ENCODE data around the gene EXO1.
"Not testable (repeated sequence)": the region's sequence is repeated elsewhere in the genome, so short reads cannot be mapped to it uniquely, and the experiment has no call there.

Gene EXO1

DNA sequence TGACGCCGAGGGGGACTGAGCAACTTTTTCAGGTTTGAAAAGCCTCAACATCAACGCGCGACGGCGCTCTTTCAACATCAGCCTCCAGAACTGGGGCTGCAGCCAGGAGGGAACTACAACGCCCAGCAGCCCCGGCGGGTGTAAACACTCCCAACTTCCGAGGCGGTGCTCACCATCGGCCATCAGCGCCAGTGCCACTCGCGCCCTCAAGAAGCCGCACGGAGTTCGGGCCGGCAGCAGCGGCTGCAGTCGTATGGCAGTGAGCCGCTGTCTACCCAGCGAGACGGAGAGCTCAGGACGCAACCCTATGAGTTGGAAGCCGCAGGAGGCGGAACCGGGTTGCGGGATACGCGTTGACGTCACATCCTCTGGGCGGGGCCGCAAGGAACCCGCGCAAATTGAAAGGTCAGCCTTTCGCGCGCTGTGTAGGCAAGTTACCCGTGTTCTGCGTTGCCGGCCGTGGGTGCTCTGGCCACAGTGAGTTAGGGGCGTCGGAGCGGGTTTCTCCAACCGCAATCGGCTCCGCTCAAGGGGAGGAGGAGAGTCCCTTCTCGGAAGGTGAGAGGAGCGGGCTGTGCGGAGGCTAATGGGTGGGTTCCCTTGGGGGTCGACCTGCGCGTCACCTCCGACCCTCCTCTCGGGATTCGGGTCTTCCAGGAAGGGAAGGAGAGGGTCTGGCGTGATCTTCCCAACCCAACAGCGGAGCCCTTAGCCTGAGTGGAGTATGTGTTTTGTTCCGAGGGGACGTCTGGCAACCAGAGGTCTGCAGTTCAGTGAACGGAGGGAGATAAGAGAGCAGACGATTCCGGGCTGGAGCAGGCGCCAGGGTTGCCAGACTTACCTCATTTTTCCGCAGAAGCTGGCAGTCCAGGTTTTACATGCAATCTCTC is at the start of gene EXO1:
Gene EXO1 (plus strand): TSS at position 409 of the 890 bp plus-strand sequence. CDS start 2,222 bp downstream, outside the sequence.
- peak; percentile 94 to 95 for DNase-seq

DNA sequence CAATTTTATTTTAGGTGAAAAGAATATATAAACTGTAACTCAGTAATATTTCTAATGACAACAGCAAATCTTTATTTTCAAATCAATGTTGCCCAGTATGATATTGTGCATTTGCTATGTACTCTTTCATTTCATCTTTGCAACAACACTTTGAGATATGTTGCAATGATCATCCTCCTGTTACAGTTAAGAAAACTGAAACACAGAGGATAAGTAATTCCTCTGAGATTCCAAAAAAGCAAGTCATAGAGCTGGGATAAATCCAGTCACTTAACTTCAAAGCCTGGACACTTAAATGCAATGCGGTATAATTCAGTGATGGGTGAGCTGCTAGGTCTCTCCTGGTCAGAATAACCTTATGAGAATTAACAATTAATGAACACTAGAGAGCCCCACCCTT is 48.6 kb upstream of the EXO1 start:
- DNase-seq, result no peak

DNA sequence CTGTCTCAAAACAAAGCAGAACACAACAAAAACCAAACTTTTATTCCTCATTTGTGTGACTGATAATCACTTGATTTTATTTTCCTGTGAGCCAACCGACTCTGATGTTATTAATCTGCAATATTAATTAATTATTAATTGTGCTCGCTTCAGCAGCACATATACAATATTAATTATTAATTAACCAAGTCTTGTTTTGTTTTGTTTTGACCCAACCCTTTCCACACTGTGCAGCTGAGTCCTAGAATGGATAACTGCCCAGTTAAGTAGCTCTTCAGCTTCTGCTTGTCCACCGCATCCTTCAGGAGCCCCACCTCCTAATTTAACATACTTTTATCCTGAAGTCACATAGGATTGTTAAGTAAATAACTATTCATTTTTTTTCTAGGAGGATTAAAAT is 47.4 kb upstream of the EXO1 start:
- no peak for DNase-seq

DNA sequence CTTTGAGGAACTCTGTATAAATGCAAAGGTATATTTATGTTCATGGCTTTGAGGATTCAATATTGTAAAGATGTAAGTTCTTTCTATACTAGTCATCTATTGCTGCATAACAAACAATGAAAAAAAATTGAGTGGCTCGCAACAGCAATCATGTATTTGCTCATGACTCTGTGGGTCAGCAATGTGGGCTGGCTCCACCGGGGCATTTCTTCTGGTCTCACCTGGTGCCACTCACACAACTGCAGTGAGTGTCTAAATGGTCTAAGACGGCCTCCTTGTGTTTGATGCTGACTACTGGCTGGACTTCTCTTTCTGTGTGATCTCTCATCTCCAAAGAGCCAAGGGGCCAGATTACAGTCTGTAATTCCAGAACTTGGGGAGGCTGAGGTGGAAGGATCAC is 45.1 kb upstream of the EXO1 start:
- DNase-seq, result no peak

DNA sequence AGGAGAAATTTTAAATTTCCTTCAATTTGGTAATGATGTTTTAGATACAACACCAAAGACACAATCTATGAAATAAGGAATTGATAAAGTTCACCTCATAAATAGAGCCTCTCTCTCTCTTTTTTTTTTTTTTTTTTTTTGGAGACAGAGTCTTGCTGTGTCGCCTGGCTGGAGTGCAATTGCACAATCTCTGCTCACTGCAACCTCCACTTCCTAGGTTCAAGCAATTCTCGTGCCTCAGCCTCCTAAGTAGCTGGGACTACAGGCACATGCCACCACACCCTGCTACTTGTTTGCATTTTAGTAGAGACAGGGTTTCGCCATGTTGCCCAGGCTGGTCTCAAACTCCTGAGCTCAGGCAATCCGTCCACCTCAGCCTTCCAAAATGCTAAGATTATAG is 43.3 kb upstream of the EXO1 start:
- DNase-seq, result not testable (repeated sequence)

DNA sequence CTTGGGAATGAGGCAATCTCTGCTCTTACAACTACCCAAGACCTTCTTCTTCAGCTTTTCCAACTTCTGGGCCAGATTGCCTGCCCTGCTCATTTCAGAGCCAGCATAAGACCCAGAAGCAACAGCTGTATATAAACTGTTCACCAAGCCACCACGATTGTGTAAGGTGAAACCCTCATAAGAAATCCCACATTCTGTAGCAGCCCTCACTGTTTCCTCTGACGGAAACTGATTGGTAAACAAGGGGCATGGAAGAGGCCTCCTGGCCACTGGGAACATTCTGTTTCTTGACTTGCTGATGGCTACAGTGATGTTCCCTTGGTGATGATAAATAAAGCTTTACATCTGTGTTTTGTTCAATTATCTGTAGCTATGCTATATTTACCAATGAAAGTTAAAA is 39.7 kb upstream of the EXO1 start:
- no peak for DNase-seq

DNA sequence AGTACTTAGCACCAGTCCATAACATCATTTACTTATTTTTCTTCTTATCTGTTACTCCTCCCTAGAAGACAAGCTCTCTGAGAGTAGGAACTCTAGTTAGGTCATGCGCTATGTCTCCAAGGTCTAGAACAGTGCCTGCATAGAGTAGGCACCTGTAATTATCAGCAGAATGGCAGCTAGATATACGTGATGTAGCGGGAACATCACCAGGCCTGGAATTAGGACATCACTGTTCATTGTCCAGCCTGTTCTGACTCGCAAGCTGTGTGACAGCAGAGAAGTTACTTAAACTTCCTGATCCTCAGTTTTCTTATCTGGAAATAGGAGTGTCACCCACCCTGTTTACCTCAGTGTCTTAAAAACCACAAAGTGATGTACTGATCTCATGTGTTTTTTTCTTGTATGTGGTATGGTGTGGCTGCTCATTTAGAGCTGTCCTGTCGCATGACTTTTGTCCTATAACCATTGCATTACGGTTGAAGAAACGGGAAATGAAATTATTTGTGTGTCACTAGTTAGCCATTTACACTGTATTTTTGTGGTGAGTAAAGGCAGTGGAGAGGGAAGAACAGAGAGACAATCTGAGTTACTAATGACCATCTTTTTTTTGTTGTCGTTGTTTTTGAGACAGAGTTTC is 37.1 kb upstream of the EXO1 start:
- no peak for DNase-seq

DNA sequence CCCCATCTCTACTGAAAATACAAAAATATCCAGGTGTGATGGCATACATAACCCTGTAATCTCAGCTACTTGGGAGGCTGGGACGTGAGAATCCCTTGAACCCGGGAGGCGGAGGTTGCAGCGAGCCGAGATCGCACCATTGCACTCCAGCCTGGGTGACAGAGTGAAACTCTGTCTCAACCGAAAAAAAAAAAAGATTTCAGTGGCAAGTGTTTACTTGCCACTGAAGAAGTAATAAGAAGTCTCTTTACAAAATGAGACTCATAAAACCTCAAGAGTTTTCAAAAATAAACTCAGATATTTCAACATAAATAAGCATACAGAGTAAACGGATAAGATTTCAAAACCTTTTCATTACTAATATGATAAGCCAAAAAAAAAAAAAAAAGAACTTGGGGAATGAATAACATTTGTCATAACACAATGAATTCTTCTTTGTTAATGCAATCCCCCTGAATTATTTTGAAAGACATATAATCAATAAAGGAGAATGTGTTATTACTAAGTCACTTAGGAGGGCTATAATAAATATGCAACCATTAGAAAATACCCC is 34.2 kb upstream of the EXO1 start:
- no peak for DNase-seq

DNA sequence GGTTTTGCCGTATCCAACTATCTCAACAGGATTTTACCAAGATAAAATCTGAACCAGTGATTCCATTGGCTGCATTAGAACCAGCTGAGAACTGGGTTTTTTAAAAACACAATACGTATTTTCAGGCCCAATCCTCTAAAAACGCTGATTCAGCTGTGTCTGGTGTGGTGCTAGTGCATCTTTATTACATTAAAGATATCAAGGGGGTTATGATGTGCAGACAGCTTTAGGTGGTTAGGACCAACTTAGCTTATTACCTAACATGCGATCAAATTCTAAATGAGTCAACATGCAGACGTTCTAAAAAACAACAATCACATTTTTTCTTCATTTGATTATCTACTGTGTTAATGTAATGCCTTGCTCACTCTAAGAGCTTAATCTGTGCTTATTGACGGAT is 32.0 kb upstream of the EXO1 start:
- DNase-seq, result no peak

DNA sequence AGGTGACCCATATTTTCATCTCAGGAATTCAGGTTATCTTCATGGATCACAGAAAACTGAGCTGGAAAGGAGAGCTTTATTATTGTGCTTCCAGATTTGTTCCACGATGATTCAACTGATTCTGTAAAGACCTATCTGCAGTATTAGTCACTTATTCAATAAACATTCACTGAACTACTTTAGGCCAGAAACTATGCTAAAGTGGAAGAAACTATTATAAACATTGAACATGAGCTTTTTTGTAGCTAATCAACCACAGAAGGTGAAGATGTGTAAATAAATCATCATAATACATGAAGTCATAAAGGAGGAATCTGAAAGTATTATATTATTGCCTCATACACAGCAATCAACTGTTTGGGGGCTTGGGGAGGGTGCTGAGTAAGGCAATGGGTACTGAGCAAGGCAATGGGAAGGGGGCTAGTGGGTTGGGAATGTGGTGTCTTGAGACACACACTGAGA is 30.6 kb upstream of the EXO1 start:
- no peak for DNase-seq

DNA sequence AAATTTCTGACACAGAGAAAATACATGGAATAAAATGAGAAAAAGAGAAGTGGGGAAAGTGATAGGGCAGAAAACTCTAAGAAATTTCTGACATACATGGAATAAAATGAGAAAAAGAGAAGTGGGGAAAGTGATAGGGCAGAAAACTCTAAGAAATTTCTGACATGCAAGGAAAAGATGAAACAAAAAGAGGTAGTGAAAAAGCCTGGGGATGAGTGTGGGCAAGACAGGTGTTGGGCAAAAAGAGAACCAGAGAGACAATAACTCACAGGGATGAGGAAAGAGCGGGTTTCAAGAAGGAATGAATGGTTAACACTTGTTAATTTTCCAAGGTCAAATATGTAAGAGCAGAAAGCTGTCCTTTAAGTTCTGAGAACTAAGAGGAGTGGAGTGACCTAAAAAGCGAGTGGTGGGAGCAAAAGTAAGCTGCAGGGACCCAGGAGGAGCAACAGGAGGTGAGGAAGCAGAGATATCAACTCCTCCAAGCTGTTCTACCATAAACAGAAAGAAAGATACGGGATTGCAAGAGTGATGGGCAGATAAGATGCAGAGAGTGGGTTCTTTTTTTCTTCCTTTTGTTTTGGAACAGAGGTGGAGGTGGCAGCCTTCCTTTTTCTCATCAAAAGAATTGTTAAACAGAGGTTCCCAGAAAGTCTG is 29.9 kb upstream of the EXO1 start:
- DNase-seq, result no peak

DNA sequence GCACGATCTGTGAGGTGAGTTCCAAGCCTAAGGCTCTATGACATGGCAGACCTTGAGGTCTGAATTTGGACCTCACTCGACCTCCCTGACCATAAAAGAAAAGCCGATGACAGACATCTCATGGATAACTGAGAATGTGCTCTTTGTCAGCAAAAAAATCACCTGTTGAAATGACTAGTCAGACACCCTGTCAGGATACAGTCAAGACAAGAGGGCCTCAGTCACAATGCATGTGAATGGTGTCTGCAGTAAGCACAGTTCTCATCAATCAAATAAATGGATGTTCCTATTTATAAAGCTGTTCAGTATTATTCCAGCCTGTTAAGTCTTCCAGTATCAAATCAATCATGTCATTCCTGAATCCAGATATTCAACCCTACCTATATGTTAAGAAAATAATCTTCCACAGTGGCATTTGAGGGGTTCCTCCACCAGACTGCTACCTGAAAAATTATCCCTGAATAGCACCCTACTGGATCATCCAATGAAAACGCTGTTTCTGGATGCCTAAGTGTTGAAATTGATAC is 28.6 kb upstream of the EXO1 start:
- no peak for DNase-seq

DNA sequence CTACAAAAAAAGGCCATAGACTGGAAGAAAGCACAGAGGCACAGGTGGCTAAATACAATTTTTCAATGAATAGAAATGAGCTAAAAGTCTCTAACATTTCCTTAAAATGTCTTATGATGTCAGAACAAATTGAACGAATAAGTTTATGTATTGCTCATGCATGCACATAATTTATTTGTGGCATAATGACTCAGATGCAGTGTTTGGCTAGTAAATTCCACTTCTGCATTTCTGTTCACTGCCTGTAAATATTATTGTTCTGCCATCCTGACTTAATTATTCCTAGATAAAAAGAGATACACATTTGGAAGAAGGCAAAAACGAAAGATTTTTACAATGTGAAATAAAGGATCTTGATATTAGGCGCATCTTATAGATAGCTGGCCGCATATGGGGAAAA is 26.6 kb upstream of the EXO1 start:
- DNase-seq, result no peak

DNA sequence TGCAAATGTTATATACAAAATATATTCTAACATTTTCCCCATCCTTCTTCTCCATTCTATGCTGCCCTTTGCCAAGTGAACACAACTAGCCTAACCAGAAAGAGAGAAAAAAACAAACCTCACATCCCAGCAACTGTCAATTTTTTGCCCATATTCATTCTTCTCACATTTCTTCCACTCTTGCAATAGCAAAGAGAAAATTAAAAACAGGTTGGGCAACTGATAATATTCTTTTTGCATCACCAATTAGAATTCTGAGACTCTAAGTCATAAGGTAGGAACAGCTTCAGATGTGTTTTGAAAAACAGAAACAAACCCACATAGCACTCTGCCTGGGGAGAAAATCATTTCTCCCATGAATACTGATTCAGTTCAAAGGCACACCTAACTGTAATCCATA is 25.2 kb upstream of the EXO1 start:
- no peak for DNase-seq

DNA sequence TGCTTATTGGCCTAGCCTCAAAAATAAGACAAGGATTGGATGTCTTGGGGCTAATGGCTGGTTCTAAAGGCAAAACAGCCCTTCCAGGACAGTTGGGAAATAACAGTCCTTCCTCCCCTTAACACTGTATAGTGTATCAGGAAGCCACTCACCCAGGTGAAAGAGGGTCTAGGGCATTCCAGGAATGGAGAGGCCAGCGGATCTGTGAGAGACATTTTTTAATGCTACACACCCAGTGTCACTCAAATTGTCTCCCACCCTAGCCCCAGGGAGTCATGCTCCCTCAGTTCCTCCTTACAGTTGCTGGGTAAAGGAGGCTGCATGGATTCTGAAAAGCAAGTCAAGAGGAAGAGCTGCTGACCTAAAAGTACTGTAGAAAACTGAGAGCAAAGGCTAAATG is 24.1 kb upstream of the EXO1 start:
- no peak for DNase-seq

DNA sequence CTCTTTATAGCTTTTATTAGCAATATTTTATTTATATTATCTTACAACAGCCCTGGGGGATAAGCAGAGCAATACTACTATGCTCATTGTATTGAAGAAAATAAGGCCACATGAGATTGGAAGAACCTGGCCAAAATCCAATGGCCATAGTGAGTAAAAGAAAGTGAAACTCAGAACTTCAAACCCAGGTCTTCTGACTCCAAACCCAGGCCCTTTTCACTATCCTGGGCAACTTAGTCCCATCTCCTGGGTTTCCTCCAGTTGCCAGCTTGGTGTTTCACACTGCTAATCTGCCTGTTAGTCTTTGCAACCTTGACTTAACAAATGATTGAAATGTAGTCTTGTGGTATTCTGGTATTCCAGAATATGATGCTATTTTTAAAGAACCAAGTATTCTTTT is 22.4 kb upstream of the EXO1 start:
- no peak for DNase-seq

DNA sequence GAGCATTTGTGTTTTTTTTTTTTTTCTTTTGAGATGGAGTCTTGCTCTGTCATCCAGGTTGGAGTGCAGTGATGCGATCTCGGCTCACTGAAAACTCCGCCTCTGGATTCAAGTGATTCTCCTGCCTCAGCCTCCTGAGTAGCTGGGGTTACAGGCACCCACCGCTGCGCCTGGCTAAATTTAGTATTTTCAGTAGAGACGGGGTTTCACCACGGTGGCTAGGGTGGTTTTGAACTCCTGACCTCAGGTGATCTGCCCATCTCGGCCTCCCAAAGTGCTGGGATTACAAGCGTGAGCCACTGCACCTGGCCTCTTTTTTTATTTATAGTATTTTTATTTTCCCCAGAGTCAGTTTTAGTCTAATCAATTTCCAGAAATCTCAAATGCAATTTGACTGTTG is 21.4 kb upstream of the EXO1 start:
- not testable (repeated sequence) for DNase-seq

DNA sequence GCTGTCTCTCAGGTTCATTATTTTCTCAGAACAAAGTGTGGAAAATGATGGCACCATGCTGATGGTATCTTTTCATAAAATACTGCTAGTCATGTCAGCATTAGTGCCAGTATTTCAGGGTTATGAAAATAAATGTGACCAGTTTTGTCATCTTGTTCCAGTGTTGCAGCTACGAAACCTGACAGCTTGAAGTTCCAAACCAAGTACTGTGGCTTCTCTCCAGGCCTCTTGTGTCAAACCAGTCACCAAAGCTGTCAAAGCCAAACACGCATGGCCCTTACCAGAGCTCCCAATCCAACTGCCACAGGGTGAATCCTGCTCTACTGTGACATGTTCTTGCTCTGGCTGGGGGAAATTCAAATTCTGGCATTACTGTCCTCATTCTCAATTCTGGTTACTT is 20.7 kb upstream of the EXO1 start:
- DNase-seq, result no peak

DNA sequence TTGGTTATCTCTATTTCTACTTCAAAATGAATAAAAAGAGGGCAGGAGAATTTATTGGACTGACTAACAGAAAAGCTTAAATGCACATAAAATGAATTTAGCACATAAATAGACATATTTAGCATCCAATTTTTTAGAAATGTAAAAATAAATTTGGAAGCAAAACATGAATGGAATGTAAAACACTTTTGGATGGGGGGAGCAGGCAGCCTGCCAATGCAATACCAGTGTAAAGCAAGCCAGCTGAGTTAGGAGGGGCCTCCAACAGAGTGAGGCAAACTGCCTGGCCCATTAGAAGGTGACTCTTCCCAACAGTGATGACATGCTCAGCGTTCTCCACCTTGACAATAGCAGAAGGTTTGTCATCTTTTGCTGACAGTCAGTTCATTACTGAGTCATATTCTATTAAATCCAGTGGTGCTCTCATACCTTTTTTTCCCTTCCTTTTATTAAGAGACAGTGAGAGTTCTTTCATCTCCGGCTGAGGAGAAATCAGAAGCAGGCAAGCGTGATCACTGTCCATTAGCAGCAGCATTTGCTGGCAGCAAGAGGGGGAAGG is 19.5 kb upstream of the EXO1 start:
- DNase-seq, result no peak

DNA sequence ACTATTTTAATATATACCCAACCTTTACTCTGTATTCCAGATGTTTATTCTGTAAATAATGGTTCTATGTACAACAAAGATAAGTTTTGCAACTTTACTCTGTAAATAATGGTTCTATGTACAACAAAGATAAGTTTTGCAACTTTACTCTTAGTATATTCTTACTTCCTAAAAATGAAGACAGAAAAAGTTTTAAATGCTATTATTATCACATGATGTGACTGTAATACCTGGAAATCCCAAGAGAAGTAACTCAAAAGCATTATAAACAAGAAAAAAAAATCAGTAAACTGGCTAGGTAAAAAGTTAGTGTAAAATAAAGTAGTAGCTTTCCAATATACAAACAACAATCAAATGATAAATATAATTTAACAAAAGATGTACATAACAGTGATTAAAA is 18.5 kb upstream of the EXO1 start:
- DNase-seq, result no peak

DNA sequence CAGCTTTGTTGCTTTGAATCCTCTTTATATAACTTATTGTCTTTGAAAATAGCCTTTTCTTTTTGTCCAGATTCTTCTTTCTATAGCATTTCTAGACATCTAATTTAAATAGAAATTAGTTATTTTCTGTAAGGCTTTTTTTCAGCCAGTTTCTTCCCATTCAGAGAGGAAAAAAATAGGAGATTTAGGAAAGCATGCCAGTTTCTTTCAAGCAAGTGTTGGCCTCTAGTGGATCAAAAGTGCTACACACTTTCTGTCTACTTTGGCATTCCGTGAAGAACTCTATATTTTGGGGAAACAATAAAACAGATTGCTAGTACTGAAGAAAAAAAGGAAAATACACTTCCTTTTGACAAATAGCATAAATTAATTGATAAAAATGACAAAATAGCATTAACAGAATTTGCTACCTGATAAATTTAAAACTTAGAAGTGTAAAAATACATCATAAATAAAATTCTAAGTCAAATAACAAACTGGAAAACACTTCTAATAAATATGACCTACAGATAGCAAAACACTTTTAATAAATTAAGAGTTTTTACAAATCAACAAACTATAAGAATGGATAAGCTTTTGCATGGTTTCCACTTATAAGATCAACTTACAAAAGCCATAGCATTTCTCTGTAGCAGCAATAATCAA is 13.1 kb upstream of the EXO1 start:
- no peak for DNase-seq

DNA sequence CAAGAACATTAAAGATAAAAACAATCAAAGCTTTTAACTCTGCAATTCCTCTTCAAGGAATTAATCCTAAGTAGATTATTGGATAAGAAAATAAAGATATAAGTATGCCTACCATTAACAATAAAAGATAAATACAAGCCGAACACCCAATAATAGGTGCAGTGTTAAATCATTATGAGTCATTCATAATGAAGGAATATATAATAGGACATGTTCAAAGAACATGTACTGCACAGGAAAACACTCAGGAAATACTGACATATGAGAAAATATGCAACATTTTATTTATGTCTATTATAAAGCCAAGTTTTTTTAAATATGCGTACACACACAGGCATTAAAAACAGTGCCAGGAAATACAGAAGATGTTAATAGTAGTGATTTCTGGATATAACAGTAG is 11.1 kb upstream of the EXO1 start:
- DNase-seq, result no peak

DNA sequence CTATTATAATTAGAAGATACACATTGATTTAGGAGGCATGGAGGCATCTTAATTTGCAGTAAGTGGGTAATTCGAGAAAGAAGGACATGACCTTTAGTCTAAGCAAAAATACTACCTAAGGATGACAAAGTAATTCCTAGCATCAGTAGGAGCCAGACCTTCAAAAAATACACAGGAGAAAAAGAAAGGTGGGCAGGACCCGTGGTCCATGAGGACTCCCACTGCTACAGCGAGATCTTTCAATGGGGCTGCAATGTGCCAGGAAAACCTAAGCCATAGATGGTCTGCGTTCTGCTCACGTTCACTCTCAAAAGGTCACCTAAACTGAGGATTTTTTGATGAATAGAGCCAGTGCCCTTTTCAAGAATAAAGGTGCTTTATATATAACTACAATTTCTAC is 10.6 kb upstream of the EXO1 start:
- DNase-seq, result no peak

Measured in activated T-cell treated with anti-CD3 and anti-CD28 coated beads, Interleukin-2, amount 50 U/mL, for 48 hours (primary cell).